ENCODE measurements around the gene PMEL. TPM values are rescaled to one million over a fixed set of nuclear protein-coding genes. Genes with fewer than 3 reads are reported as not detected.

Gene PMEL
- total and polyA plus RNA-seq, 2 donors (not counting 1 experiment from before 2014, with no cell fraction given): 0.32 to 0.46 TPM

DNA sequence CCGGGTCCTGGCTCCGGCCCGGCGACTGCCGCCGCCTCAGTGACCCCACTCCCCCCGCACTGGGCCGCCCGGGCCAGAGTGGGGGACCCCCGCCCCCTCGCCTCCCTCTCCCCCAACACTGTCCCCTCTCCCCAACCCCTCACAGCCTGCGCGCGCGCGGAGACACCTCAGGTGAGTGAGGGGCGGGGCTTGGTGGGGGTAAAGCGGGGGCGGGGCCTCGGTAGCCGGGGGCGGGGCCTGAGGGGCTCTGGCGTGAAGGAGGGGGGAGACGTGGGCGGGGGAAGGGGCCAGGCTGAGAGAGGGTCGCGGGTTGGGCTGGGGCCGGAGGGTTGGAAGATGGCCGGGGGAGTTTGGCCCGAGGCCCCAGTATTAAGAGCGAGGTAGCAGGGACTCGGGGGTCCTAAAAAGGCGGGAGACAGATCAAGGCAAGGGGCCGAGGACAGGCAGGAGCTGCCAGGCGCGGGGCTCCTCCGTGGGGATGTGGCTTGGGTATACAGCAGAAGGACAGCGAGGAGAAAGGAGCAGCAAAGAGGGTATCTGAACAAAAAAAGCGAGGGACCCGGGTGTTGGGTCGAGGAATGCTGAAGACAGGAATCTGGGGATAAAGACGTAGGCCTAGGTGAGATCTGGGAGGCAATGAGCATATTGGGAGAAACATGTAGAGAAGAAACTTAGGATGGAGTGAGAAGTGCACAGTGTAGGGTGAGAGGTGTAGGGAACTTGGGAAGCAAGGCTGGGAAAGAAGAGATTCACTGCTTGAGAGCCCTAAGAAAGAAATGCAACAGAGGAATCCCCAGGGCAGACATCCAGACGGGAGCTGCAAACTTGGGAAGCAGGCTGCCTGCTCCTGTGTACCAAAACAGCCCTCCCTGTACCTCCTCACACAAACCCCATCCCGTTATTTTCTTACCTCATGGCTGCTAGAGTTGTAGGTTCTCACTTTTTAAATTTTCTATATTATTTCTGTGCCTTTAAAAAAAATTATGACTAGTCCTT is 42.0 kb upstream of the PMEL start:
- Mint-ChIP-seq H3K9me3 (ENCODE audit: insufficient read depth) (no peaks in the 10 kb centered on the region), H3K4me3 (peak overlapping the region; percentile 91), H3K27me3 (no peaks in the 10 kb centered on the region), H3K4me1 (peaks cover 14% of the 10 kb centered on the region), H3K27ac (peak overlapping the region; percentile 80)
- intact Hi-C loops (cut with micrococcal nuclease): loop anchor here (1.0 to 2.0 kb wide), 4 partner anchors 33 to 179 kb away; partner anchors contain the start of genes DNAJC14, PA2G4 and RPS26
- TF ChIP-seq CTCF (IDR thresholded peaks at IDR 0.05): no peak
- TF ChIP-seq EZH2 (IDR thresholded peaks at IDR 0.05; ENCODE audit: borderline replicate concordance, insufficient read depth, low read depth, low read length, poor library complexity, severe bottlenecking): no peak
- peak overlapping the region; percentile 31 to 81 (median 62) for H3K4me3 ChIP-seq (ENCODE audit: control extremely low read depth in 1 of 5, extremely low read depth in 1 of 5, insufficient read depth in 1 of 5, low read depth in 2 of 5, low read length in 4 of 5)
- H2AFZ ChIP-seq (ENCODE audit: insufficient read depth, low read depth, low read length, poor library complexity, severe bottlenecking): peak overlapping the region; percentile 99
- ChIA-PET POLR2A (interaction anchor here (0.6 to 1.7 kb wide), 11 partner anchors 33 to 1511 kb away, joined by 3 to 10 read pairs (median 4); partner anchors contain the start of genes DGKA, ORMDL2, PA2G4 and RAB5B), CTCF (interaction anchor here (1.0 to 2.5 kb wide), 5 partner anchors 12 to 39 kb away, joined by 4 to 18 read pairs (median 4); partner anchors contain the start of gene SUOX)
- ATAC-seq (ENCODE audit: low read depth) (peak; percentile 91), DNase-seq (peak; percentile 69)
- H3K36me3 ChIP-seq (replicated peaks in 1 of 2; ENCODE audit: control extremely low read depth in 1 of 2, control insufficient read depth in 1 of 2, extremely low read depth in 1 of 2, insufficient read depth in 2 of 2, low read length in 1 of 2): no peaks in the 10 kb centered on the region
- H3K4me1 ChIP-seq (ENCODE audit: control insufficient read depth in 2 of 2, insufficient read depth in 2 of 2, low read length in 2 of 2): peaks cover 5 to 11% of the 10 kb centered on the region in 2 donors
- 2% methylated on average over 24 of the region's 44 CpGs for WGBS (ENCODE audit: insufficient coverage)
- H3K79me2 ChIP-seq (ENCODE audit: control insufficient read depth, insufficient read depth, low read length): no peaks in the 10 kb centered on the region
- H3K4me2 ChIP-seq (replicated peaks; ENCODE audit: low read depth, low read length, poor library complexity, severe bottlenecking): peak overlapping the region; percentile 91
- peak overlapping the region; percentile 4 to 64 for H3K27ac ChIP-seq (ENCODE audit: low read length in 2 of 2)
- no peaks in the 10 kb centered on the region for H4K20me1 ChIP-seq (ENCODE audit: control insufficient read depth, insufficient read depth, low read length, poor library complexity, severe bottlenecking)
- H3K27me3 ChIP-seq (replicated peaks in 1 of 4; ENCODE audit: control extremely low read depth in 1 of 4, control insufficient read depth in 3 of 4, insufficient read depth in 4 of 4, low read length in 3 of 4): no peaks in the 10 kb centered on the region
- H3K9me3 ChIP-seq (ENCODE audit: control extremely low read depth in 1 of 3, control insufficient read depth in 2 of 3, insufficient read depth in 1 of 3, low read length in 2 of 3): no peaks in the 10 kb centered on the region
- peak overlapping the region; percentile 73 for H3K9ac ChIP-seq (ENCODE audit: low read length)
